ENCODE results near the gene FFAR3.
A peak's percentile ranks its signal among the peaks of the same experiment; 100 is the strongest.

Gene FFAR3

GRCh38 chr19:35357867-35358573 lies at the start of gene FFAR3:
Gene FFAR3 (plus strand): TSS chr19:35358460. CDS start chr19:35358891, 431 bp downstream.
- DNase-seq (ENCODE audit: low read depth in 2 of 2): peak; percentile 29 to 37

GRCh38 chr19:35308910-35309309 lies 49.4 kb upstream of the FFAR3 start:
- no peak for DNase-seq (ENCODE audit: low read depth in 2 of 2)

- no peak for DNase-seq (ENCODE audit: low read depth in 2 of 2)
Measured at GRCh38 chr19:35309481-35310279, 48.6 kb upstream of the FFAR3 start.

GRCh38 chr19:35310331-35310730 lies 47.9 kb upstream of the FFAR3 start:
- DNase-seq (ENCODE audit: low read depth in 2 of 2): no peak

- no peak for DNase-seq (ENCODE audit: low read depth in 2 of 2)
Measured at GRCh38 chr19:35310811-35311465, 47.3 kb upstream of the FFAR3 start.

GRCh38 chr19:35311901-35312665 lies 46.2 kb upstream of the FFAR3 start:
- DNase-seq (ENCODE audit: low read depth in 2 of 2): no peak

- no peak for DNase-seq (ENCODE audit: low read depth in 2 of 2)
Measured at GRCh38 chr19:35313587-35313986, 44.7 kb upstream of the FFAR3 start.

- DNase-seq (ENCODE audit: low read depth in 2 of 2): no peak
Measured at GRCh38 chr19:35314031-35314430, 44.2 kb upstream of the FFAR3 start.

- no peak for DNase-seq (ENCODE audit: low read depth in 2 of 2)
Measured at GRCh38 chr19:35314858-35315470, 43.3 kb upstream of the FFAR3 start.

GRCh38 chr19:35315883-35316282 lies 42.4 kb upstream of the FFAR3 start:
- no peak for DNase-seq (ENCODE audit: low read depth in 2 of 2)

- DNase-seq (ENCODE audit: low read depth in 2 of 2): no peak
Measured at GRCh38 chr19:35316560-35316959, 41.7 kb upstream of the FFAR3 start.

GRCh38 chr19:35317464-35318043 lies 40.7 kb upstream of the FFAR3 start:
- DNase-seq (ENCODE audit: low read depth in 2 of 2): no peak

GRCh38 chr19:35318679-35319448 lies 39.4 kb upstream of the FFAR3 start:
- DNase-seq (ENCODE audit: low read depth in 2 of 2): no peak

- no peak for DNase-seq (ENCODE audit: low read depth in 2 of 2)
Measured at GRCh38 chr19:35320065-35320713, 38.1 kb upstream of the FFAR3 start.

- no peak for DNase-seq (ENCODE audit: low read depth in 2 of 2)
Measured at GRCh38 chr19:35321291-35321690, 37.0 kb upstream of the FFAR3 start.

GRCh38 chr19:35322014-35322413 lies 36.2 kb upstream of the FFAR3 start:
- no peak for DNase-seq (ENCODE audit: low read depth in 2 of 2)

- no peak for DNase-seq (ENCODE audit: low read depth in 2 of 2)
Measured at GRCh38 chr19:35327642-35328041, 30.6 kb upstream of the FFAR3 start.

GRCh38 chr19:35328851-35329285 lies 29.4 kb upstream of the FFAR3 start, which contains the start of gene CD22:
Gene CD22 (plus strand): TSS chr19:35329187. CDS start chr19:35332041, 2,854 bp downstream.
- no peak for DNase-seq (ENCODE audit: low read depth in 2 of 2)

- no peak for DNase-seq (ENCODE audit: low read depth in 2 of 2)
Measured at GRCh38 chr19:35329323-35329722, 28.9 kb upstream of the FFAR3 start.

GRCh38 chr19:35330475-35330874 lies 27.8 kb upstream of the FFAR3 start:
- no peak for DNase-seq (ENCODE audit: low read depth in 2 of 2)

All from fibroblast of skin of left quadriceps (primary cell).